K562 (cell line): Measurements from ENCODE around the gene MICAL2. TPM values are rescaled to one million over a fixed set of nuclear protein-coding genes. Genes with fewer than 3 reads are reported as not detected.
A peak's percentile ranks its signal among the peaks of the same experiment; 100 is the strongest.

Experiments used
- BHLHE40 ChIP-seq: IDR thresholded peaks from 2 replicates; pipeline ENCODE4 v1.6.1; 2011; ENCODE audit warnings: low read length, improper control_type of control experiment
- CBX3 ChIP-seq, 2 experiments: IDR thresholded peaks; 1 replicate in 1 of 2; 2 replicates in 1 of 2; pipeline ENCODE4 v1.6.1; 2012; ENCODE audit warnings: inconsistent platforms in 2 of 2, low read length in 2 of 2, borderline replicate concordance in 1 of 2, control low read depth in 1 of 2
- CEBPG ChIP-seq, 3 experiments: fragments of 200-800 bp in 1 of 3; sonication (Bioruptor generic) in 1 of 3; sonication (generic) in 1 of 3; formaldehyde crosslinking in 1 of 3; IDR thresholded peaks in 2 of 3; conservative IDR thresholded peaks in 1 of 3; 2 replicates each; pipeline versions ENCODE4 v1.6.1 to v1.8.0; 2016 to 2022; ENCODE audit warnings: missing compliant biosample characterization in 2 of 3, missing genetic modification characterization in 2 of 3, mild to moderate bottlenecking in 1 of 3, missing genetic modification reagents in 1 of 3
- DACH1 ChIP-seq: fragments of 450-650 bp; IDR thresholded peaks from 2 replicates; pipeline ENCODE4 v1.6.1; 2018; ENCODE audit not compliant: partially characterized antibody
- KAT7 ChIP-seq: sonication (generic); formaldehyde crosslinking; IDR thresholded peaks from 2 replicates; pipeline ENCODE4 v1.8.0; 2022; ENCODE audit warnings: missing genetic modification reagents, mild to moderate bottlenecking, borderline replicate concordance
- NCOA1 ChIP-seq: fragments of 450-650 bp; IDR thresholded peaks from 2 replicates; pipeline ENCODE4 v1.6.1; 2016; ENCODE audit warnings: low read depth
- NCOA4 ChIP-seq: fragments of 450-650 bp; IDR thresholded peaks from 2 replicates; pipeline ENCODE4 v1.6.1; 2018; ENCODE audit warnings: mild to moderate bottlenecking; ENCODE audit not compliant: partially characterized antibody
- RBM14 ChIP-seq: fragments of 200-400 bp; formaldehyde crosslinking; IDR thresholded peaks from 2 replicates; pipeline ENCODE4 v1.6.1; 2018; ENCODE audit warnings: low read depth, mild to moderate bottlenecking, low read length, moderate library complexity, borderline replicate concordance; ENCODE audit not compliant: insufficient read depth
- RBM25 ChIP-seq: fragments of 200-400 bp; formaldehyde crosslinking; IDR thresholded peaks from 2 replicates; pipeline ENCODE4 v1.6.1; 2018; ENCODE audit warnings: low read length, low read depth, moderate library complexity; ENCODE audit not compliant: severe bottlenecking
- TSC22D4 ChIP-seq: fragments of 450-650 bp; IDR thresholded peaks from 2 replicates; pipeline ENCODE4 v1.6.1; 2016; ENCODE audit warnings: missing genetic modification characterization, missing biosample characterization, control low read depth
- ZBTB11 ChIP-seq, 3 experiments: fragments of 200-800 bp in 1 of 3; fragments of 250-450 bp in 1 of 3; fragments of 450-650 bp in 1 of 3; sonication (Bioruptor Pico) in 1 of 3; sonication (Bioruptor generic) in 1 of 3; formaldehyde crosslinking in 1 of 3; IDR thresholded peaks; 2 replicates each; pipeline versions ENCODE4 v1.6.1 to v1.8.0; 2016 to 2022; ENCODE audit warnings: mild to moderate bottlenecking in 2 of 3, missing genetic modification characterization in 2 of 3, missing compliant biosample characterization in 1 of 3, moderate library complexity in 1 of 3
- polyA plus RNA-seq, 8 experiments: library from polyadenylated mRNA; depleted of rRNA in 4 of 8; stranded (reverse) in 5 of 8; unstranded in 3 of 8; fragments of >200 nt; fragmentation: Nextera tagmentation in 2 of 8; fragmentation: Illumina TruSeq in 1 of 8; extraction: Ambion mirVana in 2 of 8; extraction: Trizol in 1 of 8; gene quantifications; 2 replicates each; pipeline versions ENCODE4 v1.2.1 to v1.2.3, GENCODE V29; 2011 to 2014; ENCODE audit warnings: inconsistent platforms in 1 of 8, missing spikeins in 1 of 8
- total RNA-seq, 7 experiments: library from RNA; depleted of rRNA in 6 of 7; stranded (reverse); fragments of >200 nt in 6 of 7; fragmentation: Illumina TruSeq in 2 of 7; extraction: Trizol in 2 of 7; gene quantifications; 2 replicates each; pipeline versions ENCODE4 v1.2.1 to v1.2.3, GENCODE V29; 2011 to 2021; ENCODE audit warnings: low replicate concordance in 1 of 7
- TF ChIP-seq, protein P1 (sequence below): sonication (generic); formaldehyde crosslinking; IDR thresholded peaks from 2 replicates; pipeline ENCODE4 v1.8.0; 2023; ENCODE audit warnings: mild to moderate bottlenecking, missing genetic modification reagents
- TF ChIP-seq, protein P2 (sequence below), 2 experiments: IDR thresholded peaks in 1 of 2; conservative IDR thresholded peaks in 1 of 2; 2 replicates each; pipeline ENCODE4 v1.6.1; 2016; ENCODE audit warnings: low read depth in 2 of 2, mild to moderate bottlenecking in 1 of 2, missing compliant biosample characterization in 1 of 2, missing genetic modification characterization in 1 of 2, moderate library complexity in 1 of 2

The MICAL2 gene
- total and polyA plus RNA-seq, 9 of the 15 experiments (the other 6 are each of a cell fraction or from before 2014, with no cell fraction given) = 4.7 to 64.2 (median 33.6) TPM

- TF ChIP-seq ZBTB11 (CRISPR knock-in tag; IDR thresholded peaks at IDR 0.05) = peak in 1 of 3 experiments; percentile 53; a peak in 1 of 6 replicates
- TF ChIP-seq, protein P1, sequence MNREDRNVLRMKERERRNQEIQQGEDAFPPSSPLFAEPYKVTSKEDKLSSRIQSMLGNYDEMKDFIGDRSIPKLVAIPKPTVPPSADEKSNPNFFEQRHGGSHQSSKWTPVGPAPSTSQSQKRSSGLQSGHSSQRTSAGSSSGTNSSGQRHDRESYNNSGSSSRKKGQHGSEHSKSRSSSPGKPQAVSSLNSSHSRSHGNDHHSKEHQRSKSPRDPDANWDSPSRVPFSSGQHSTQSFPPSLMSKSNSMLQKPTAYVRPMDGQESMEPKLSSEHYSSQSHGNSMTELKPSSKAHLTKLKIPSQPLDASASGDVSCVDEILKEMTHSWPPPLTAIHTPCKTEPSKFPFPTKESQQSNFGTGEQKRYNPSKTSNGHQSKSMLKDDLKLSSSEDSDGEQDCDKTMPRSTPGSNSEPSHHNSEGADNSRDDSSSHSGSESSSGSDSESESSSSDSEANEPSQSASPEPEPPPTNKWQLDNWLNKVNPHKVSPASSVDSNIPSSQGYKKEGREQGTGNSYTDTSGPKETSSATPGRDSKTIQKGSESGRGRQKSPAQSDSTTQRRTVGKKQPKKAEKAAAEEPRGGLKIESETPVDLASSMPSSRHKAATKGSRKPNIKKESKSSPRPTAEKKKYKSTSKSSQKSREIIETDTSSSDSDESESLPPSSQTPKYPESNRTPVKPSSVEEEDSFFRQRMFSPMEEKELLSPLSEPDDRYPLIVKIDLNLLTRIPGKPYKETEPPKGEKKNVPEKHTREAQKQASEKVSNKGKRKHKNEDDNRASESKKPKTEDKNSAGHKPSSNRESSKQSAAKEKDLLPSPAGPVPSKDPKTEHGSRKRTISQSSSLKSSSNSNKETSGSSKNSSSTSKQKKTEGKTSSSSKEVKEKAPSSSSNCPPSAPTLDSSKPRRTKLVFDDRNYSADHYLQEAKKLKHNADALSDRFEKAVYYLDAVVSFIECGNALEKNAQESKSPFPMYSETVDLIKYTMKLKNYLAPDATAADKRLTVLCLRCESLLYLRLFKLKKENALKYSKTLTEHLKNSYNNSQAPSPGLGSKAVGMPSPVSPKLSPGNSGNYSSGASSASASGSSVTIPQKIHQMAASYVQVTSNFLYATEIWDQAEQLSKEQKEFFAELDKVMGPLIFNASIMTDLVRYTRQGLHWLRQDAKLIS (CRISPR knock-in tag) = no peak
- no peak for TF ChIP-seq TSC22D4
- peak in 1 of 2 experiments; percentile 77; a peak in 2 of 3 replicates for TF ChIP-seq CBX3 (IDR thresholded peaks at IDR 0.05; ENCODE audit: borderline replicate concordance in 1 of 2, low read length in 2 of 2)
- no peak for TF ChIP-seq CEBPG (CRISPR knock-in tag; IDR thresholded peaks at IDR 0.05)
- no peak for TF ChIP-seq CEBPG (tag; conservative IDR thresholded peaks at IDR 0.05 in 1 of 2, IDR thresholded peaks at IDR 0.05 in 1 of 2)
- TF ChIP-seq DACH1 = no peak
- TF ChIP-seq, protein P2, sequence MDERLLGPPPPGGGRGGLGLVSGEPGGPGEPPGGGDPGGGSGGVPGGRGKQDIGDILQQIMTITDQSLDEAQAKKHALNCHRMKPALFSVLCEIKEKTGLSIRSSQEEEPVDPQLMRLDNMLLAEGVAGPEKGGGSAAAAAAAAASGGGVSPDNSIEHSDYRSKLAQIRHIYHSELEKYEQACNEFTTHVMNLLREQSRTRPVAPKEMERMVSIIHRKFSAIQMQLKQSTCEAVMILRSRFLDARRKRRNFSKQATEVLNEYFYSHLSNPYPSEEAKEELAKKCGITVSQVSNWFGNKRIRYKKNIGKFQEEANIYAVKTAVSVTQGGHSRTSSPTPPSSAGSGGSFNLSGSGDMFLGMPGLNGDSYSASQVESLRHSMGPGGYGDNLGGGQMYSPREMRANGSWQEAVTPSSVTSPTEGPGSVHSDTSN (CRISPR knock-in tag; IDR thresholded peaks at IDR 0.05; ENCODE audit: low read depth) = no peak
- TF ChIP-seq, protein P2 (tag; conservative IDR thresholded peaks at IDR 0.05; ENCODE audit: low read depth) = peak; percentile 39
- 0 out of 2 replicates have a peak, but pooled peaks have one; percentile 44 for TF ChIP-seq KAT7 (CRISPR knock-in tag)
- TF ChIP-seq NCOA4 = no peak
- no peak for TF ChIP-seq RBM14
- no peak for TF ChIP-seq RBM25
- TF ChIP-seq NCOA1 = peak; percentile 85
- TF ChIP-seq BHLHE40 = peak; percentile 90
Observed at GRCh38 chr11:12116425-12117032, 6.1 kb downstream of the MICAL2 start (continued).
